CD4-positive, alpha-beta T cell treated with Interleukin-6 at 100 ng/mL for 8 hours (primary cell): Measurements from ENCODE around the gene IKZF1.
A peak's percentile ranks its signal among the peaks of the same experiment; 100 is the strongest.

Source experiments
- DNase-seq: peaks from one replicate; pipeline ENCODE4 v3.0.0-alpha.2; 2020; ENCODE audit warnings: mixed read lengths, low spot score

Gene IKZF1

DNA sequence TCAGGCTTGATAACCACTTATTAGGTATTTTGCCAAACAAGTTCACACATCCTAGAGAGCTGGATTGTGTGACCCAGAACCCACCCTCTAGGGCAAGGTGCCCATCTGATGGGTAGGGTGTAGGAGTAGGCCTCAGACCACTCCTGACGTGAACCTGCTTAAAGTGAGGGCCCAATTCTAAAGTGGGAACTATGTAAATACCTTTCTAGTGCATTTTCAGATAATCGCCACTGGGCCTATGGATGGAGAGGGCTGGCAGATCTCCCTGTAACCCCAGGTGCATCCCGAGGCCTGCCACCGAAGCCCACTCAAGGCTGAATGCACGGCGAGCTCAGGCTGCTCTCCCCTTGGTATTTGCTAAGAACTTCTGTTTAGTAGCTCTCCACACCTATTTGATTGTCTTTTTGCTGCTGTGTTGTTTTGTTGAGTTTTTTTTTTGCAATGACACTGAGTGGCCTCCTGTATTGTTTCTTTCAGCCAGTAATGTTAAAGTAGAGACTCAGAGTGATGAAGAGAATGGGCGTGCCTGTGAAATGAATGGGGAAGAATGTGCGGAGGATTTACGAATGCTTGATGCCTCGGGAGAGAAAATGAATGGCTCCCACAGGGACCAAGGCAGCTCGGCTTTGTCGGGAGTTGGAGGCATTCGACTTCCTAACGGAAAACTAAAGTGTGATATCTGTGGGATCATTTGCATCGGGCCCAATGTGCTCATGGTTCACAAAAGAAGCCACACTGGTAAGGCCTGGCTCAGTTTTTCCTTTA lies 71.7 kb downstream of the IKZF1 start:
- DNase-seq, result no peak

- DNase-seq, result no peak
Measured at GRCh38 chr7:50377356-50377755, 72.8 kb downstream of the IKZF1 start.

DNA sequence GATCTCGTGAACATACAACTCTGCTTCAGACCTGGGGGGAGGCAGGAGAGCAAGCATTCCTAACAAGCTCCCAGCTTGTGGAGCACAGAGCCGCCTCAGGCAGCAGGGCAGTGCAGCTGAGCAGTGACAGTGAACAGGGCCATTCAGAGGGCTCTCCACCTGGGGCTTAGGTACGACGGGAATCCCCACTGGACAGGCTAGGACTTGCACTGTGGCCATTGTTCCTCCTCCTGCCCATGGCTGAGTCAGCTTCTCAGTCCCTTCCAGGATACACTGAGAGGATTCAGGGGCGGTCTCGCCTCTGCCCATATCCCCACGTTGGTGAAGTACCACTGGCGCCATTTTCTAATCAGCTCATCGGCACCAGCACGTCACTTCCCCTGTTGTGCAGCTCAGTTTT lies 74.6 kb downstream of the IKZF1 start:
- DNase-seq, result no peak

DNA sequence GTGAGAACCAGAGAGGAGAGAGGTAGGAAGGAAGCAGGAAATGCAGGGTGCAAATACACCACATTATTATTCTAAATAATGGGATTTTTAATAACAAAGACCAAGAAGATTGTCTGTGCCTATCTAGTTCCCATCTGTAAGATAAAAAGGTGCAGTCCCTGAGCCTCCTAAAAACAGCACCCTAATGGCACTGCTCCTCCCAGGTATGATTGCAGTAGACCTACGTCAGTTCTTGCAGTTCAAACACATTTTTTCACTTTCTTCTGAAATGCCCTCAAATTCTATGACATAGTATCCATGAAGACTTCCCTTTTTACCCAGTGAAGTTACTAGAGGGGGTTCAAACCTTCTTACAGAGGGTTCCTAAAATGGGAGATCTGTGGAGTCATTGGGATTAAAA lies 75.0 kb downstream of the IKZF1 start:
- no peak for DNase-seq

DNA sequence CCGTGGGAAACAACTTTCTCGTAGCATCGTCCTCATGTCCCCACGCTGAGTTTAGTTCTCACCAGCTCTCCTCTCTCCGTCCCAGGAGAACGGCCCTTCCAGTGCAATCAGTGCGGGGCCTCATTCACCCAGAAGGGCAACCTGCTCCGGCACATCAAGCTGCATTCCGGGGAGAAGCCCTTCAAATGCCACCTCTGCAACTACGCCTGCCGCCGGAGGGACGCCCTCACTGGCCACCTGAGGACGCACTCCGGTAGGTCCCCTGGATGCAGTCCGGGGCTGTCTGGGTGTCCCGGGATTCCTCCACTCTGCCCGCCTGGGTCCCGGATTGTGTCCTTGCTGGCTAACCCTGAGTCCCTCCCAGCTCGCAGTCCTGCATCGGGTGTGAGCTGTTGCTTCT lies 77.9 kb downstream of the IKZF1 start:
- no peak for DNase-seq

- no peak for DNase-seq
Measured at GRCh38 chr7:50387351-50387750, 82.8 kb downstream of the IKZF1 start.

GRCh38 chr7:50389961-50390360 lies 85.4 kb downstream of the IKZF1 start:
- DNase-seq, result no peak

DNA sequence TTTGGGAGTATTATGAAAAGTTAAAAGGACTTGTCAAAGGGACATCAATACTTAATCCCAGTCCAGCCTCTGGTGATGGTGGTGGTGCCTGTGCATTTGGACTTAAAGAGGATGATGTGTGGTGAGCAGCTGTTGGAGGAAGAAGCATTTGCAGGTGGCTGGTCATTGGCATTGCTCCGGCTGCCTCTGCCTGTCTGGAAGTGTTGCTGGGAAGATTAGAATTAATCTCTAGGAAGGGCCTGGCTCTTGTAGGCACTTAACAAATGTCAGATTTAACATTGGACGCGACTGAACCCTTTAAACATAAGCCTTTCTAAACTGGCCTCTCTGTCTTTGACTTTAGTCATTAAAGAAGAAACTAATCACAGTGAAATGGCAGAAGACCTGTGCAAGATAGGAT lies 86.9 kb downstream of the IKZF1 start:
- DNase-seq, result no peak

GRCh38 chr7:50393076-50393475 lies 88.6 kb downstream of the IKZF1 start:
- DNase-seq, result no peak

DNA sequence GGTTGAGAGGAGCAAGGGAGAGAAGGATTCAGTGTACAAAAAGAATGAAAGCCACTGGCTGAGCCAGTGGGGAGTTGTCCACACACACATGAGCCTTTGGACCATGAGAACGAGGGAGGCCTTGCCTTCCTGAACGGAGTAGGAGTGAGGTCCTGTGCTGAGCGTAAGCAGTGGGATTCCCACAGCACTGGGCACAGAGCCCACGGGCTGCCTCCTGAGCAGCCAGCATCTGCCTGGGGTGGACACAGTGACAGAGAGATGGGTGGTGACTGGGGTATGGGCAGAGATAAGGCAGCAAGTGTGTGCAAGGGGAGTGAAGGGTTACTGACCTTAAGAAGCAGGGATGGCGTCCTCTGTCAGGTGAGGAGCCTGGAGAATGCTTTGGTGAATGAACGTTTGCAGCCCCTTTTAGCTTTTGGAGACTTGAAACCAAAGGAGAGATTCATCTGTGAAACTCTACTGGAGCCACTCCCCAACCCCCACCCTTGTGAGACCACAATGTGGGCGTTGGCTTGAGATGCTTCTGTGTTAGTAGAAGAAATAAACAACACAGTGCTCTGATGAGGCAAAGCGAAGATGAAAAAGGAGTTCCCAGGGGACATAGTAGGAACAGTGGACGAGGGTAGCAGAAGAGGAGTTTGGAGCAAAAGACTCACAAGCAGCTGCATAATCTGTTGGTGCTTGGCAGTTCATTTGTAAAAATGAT lies 89.2 kb downstream of the IKZF1 start:
- DNase-seq, result peak; percentile 52

DNA sequence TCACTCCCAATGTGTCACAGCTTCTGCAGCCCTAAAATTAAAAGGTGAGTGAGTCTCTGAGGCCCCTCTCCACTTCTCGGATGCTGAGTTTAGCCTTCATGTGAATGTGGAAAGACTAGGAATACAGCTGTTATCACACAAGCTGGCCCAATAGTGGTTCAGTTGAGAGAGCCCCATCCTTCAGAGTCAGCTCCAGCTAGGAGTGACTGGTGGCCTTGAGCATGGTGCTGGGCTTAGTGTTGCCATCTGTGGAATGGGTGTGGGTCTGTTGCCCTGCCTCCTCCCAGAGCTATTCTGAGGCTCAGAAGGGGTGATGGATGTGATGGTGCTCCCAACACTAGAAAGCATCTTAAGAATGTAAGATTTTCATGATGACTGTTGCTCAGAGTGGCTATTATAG lies 89.8 kb downstream of the IKZF1 start:
- DNase-seq, result no peak

DNA sequence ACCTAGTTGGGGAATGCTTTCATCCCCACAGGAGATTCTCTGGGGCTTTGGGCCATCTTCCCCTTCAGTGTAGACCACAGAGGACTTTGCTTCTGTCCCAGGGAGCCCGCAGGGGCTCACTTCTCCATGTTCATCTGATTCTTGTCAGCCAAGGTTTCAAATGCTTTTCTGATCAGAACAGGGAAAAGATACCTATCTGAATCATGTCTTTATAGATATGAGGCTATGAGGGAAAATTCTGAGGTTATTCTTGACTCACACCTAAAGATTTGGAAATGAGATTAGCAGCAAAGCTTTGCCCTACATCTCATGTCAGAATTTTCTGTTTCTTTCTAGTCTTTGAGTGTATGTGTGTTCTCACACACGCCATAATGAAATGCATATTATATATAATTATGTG lies 92.3 kb downstream of the IKZF1 start:
- peak; percentile 29 for DNase-seq

DNA sequence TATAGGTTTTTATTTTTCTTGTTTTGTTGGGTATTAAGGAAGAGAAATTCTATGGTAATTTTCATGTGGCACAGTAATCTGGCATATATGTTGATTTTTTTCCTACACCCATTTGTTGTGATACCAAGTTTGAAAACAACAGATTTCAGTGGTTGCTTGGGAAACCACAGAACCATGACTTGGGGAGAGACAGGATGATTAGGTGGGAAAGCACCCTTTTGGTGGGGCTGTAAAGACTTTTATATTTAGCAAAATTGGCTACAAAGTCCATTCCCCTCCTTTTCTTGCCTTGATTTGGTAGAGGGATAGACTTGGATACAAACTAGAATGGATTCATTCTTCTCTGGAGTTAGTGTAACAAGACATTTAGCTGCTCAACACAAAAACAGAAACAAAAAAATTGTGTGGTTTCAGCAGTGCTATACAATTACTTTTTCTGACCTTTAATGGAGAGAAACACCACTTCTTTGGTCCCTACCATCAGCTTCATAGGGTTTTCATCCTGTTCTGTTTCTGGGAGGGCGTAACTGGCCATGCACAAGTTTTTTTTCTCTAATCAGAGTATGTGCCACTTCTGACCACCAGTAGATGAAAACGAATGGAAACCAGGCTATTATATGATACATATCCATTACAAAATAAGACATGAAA lies 92.9 kb downstream of the IKZF1 start:
- peak; percentile 41 for DNase-seq

- DNase-seq, result no peak
Measured at GRCh38 chr7:50397971-50398324, 93.4 kb downstream of the IKZF1 start.

- DNase-seq, result no peak
Measured at GRCh38 chr7:50399206-50399605, 94.7 kb downstream of the IKZF1 start.

DNA sequence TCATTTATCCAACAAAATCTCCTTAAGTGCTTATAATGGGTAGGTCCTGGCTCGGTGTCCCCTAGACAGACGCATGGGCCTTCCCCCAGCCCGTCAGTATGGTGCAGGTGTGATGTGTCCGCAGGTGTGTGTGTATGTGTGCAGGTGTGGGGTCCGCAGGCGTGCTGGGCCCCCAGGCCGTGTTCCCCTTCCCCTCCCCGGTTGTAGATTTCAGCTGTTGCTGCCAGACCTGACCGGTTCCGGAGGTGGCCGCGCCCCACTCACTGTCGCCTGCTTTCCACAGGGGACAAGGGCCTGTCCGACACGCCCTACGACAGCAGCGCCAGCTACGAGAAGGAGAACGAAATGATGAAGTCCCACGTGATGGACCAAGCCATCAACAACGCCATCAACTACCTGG lies 95.1 kb downstream of the IKZF1 start:
- DNase-seq, result no peak

- DNase-seq, result no peak
Measured at GRCh38 chr7:50400114-50400513, 95.6 kb downstream of the IKZF1 start.

GRCh38 chr7:50404392-50404791 lies 99.9 kb downstream of the IKZF1 start:
- no peak for DNase-seq

DNA sequence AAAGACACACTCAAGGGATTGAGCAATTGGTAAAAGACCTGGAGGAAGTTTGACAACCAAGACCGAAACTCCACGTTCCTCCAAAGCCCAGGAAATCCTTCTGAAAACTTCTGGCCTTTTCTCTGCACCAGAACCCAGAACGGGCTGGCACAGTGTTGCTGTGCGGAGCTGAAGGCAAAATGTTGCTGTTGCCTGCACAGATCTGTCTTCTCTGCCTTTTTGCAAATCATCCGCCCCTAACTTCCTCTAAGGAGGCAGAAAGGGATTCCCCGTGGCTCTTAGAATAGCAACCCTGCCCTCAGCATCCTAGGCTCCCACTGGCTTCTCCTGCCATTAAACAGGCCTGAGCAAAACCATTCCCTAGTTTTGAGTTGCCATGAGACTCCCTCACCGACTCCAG lies 100.7 kb downstream of the IKZF1 start:
- no peak for DNase-seq

DNA sequence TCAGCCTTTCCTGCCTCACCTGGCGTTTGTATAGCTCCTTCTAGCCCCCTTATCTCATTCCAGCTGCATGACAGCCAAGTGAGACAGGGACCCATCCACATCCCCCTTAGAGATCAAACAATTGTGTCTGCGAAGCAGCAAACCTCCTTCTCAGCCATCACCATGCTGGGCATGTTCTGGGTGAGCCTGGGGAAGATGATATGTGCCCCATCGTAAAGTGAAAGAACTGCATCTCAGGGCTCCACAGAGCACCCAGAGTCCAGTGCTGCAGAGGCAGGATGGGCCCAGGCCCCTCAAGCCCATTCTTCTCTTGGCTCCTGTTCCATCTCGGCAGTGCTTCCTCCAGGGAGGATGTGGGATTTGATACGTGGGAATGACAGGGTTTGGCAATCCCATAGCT lies 102.4 kb downstream of the IKZF1 start:
- no peak for DNase-seq

DNA sequence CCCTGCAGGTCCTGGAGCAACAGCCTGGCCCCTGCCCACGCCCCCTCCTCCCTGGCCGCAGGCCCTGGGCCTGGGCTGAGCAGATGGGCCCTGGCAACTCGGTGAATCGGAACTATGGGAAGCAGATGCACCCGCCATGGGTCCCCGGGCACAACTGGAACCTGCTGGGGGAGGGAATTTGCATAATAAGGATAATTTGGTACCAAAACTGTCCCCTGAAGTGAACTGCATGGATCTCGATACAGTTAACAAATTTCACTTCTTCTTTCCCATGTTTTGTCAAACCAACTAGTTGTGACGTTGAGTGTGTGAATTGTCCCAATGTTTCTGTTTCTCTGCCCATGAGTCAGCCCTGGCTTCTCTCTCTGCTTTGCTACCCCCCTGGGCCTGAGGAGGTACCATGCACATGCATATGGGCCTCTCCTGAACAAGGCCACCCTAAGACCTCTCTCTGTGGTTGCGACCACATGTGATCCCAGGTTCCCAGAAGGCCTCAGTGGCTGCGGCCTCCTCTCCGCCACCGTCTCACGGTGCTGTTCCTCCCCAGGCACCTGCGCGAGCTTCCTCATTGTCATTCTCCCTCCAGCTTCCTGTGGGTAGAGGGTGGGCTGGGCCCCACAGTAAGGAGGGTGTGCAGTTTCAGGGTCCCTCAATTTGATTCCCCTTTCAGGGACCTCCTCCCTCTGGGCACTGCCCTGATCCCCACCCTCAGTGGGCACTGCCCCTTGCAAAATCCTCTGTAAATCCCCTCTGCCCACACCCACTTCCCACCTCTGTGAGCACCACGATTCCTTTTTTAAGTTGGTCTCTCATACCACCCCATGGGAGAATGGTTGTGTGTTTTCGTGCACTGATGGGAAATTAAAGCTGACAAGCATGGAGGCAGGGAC lies 105.6 kb downstream of the IKZF1 start:
- DNase-seq, result no peak

DNA sequence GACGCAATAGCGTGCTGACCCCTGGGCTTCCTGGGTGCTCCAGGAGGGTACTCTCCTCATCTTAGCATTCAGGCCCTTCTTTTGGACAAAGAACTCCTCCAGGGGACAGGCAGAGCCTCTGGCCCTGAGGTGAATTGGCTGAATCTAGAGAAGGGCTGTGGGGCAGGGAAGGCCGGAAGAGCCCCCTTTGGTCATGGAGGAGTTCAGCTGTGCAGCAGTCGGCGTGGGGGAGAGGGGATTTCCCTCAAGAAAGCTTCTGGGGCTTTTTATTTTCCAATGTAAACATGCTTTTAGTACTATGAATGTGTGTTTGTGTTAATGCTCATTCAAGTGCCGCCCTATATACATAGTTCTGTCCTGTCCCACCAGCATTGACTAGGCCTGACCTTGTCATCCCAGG lies 106.8 kb downstream of the IKZF1 start:
- no peak for DNase-seq
